ENCODE data around the gene ASB11.

DNA sequence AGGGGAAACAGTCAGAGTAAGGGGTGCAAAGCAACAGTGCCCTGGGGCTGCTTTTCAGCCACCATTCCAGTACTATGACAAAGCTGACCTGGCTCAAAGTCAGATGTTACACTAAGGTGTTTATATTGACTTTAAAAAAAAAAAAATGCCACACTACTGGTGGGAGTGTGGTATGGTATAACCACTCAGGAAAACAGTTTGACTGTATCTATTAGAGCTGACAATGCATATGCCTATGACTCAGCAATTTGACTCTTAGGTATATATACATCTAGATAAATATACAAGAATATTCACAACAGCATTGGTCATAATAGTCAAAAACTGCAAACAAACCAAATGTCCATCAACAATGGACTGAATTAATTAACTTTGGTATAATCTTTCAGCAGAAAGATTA lies 60.6 kb downstream of the ASB11 start:
- no peak for TF ChIP-seq POLR2A (IDR thresholded peaks at IDR 0.05)
- TF ChIP-seq, protein P1, sequence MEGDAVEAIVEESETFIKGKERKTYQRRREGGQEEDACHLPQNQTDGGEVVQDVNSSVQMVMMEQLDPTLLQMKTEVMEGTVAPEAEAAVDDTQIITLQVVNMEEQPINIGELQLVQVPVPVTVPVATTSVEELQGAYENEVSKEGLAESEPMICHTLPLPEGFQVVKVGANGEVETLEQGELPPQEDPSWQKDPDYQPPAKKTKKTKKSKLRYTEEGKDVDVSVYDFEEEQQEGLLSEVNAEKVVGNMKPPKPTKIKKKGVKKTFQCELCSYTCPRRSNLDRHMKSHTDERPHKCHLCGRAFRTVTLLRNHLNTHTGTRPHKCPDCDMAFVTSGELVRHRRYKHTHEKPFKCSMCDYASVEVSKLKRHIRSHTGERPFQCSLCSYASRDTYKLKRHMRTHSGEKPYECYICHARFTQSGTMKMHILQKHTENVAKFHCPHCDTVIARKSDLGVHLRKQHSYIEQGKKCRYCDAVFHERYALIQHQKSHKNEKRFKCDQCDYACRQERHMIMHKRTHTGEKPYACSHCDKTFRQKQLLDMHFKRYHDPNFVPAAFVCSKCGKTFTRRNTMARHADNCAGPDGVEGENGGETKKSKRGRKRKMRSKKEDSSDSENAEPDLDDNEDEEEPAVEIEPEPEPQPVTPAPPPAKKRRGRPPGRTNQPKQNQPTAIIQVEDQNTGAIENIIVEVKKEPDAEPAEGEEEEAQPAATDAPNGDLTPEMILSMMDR (IDR thresholded peaks at IDR 0.05) = no peak
